Stomach smooth muscle (tissue), 2 donors: ENCODE results near the gene OXLD1.
A peak's percentile ranks its signal among the peaks of the same experiment; 100 is the strongest.
"Not testable (repeated sequence)": the region's sequence is repeated elsewhere in the genome, so short reads cannot be mapped to it uniquely, and the experiment has no call there.

ENCODE experiments used
- H3K27ac ChIP-seq: one replicate; pipeline ENCODE4 v1.7.0; 2013; ENCODE audit warnings: mild to moderate bottlenecking, low read length, inconsistent platforms
- H3K27me3 ChIP-seq, 2 donors: one replicate each; pipeline ENCODE4 v1.7.0; 2013; ENCODE audit warnings: low read length in 2 of 2; ENCODE audit not compliant: insufficient read depth in 2 of 2, control insufficient read depth in 1 of 2
- H3K36me3 ChIP-seq, 2 donors: one replicate each; pipeline ENCODE4 v1.7.0; 2013; ENCODE audit warnings: low read length in 2 of 2; ENCODE audit not compliant: control insufficient read depth in 2 of 2, insufficient read depth in 2 of 2
- H3K4me1 ChIP-seq: one replicate; pipeline ENCODE4 v1.7.0; 2013; ENCODE audit warnings: low read length; ENCODE audit not compliant: control insufficient read depth, insufficient read depth
- H3K4me3 ChIP-seq, 2 donors: one replicate each; pipeline ENCODE4 v1.7.0; 2013; ENCODE audit warnings: low read length in 2 of 2
- H3K9ac ChIP-seq, 2 donors: one replicate each; pipeline ENCODE4 v1.7.0; 2013; ENCODE audit warnings: low read length in 2 of 2, mild to moderate bottlenecking in 1 of 2
- H3K9me3 ChIP-seq, 2 donors: one replicate each; pipeline ENCODE4 v1.7.0; 2013; ENCODE audit warnings: low read length in 2 of 2; ENCODE audit not compliant: control insufficient read depth in 2 of 2
- donor health status: healthy.
- donor health status: Pancreatic carcinoma.

The OXLD1 gene

DNA sequence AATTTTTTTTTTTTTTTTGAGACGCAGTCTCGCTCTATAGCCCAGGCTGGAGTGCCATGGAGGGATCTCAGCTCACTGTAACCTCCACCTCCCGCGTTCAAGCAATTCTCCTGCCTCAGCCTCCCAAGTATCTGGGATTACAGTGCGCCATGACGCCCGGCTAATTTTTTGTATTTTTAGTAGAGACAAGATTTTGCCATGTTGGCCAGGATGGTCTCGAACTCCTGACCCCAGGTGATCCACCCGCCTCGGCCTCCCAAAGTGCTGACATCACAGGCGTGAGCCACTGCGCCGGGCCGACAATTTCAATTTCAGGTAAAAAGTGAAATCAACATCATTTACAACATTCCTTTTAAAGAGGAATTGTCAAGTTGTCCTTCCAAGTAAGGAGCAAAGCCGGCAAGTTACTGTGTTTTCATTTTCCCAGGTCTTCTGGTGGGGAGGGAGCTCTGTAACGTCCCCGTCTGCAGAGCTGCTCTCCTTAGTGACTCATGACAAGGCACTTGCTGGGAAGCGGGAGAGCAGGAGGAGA is 30.4 kb downstream of the OXLD1 start:
- Histone ChIP-seq H3K4me1 (peaks cover 18% of the 10 kb centered on the region), H3K9ac (peak overlapping the region; percentile 97 to 99), H3K9me3 (no peaks in the 10 kb centered on the region), H3K27ac (peak overlapping the region; percentile 74), H3K36me3 (peaks cover 0 to 2% of the 10 kb centered on the region in 2 donors), H3K27me3 (no peaks in the 10 kb centered on the region), H3K4me3 (peak overlapping the region; percentile 94 to 99)

DNA sequence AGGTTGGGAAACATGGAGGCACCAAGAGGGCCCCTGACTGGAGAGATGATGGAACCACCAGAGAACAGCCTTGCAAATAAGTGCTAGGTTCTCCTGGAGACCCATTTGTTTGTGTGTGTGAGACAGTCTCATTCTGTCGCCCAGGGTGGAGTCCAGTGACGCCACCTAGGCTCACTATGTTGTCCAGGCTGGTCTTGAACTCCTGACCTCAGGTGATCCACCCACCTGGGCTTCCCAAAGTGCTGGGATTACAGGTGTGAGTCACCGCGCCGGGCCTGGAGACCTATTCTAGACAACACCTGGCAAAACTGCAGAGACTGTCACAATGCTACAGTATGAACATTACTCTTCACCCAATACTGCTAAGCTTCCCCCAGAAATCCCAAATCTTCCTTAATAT is 31.0 kb downstream of the OXLD1 start:
- H3K27me3 ChIP-seq, result no peaks in the 10 kb centered on the region

DNA sequence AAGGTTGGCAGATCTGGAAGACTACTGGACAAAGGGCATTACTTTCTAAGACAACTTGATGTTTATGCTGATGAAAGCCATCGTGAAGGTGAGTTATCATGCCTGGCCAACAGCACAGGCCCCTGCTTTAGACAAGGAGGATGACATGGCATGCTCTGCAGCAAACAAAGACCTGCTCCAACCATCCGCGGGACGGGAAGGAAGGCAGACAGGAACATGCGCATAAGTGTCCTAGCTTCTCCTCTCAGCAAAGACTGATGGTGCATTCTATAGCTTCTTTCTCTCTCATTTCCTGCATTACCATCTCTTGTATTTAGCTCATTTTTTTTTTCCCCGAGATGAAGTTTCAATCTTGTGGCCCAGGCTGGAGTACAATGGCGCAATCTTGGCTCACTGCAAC is 34.9 kb downstream of the OXLD1 start:
- Histone ChIP-seq H3K36me3 (peaks cover 4 to 9% of the 10 kb centered on the region in 2 donors), H3K4me1 (peaks cover 16% of the 10 kb centered on the region)

More for the DNA sequence above, 31.0 kb downstream of the OXLD1 start:
- Histone ChIP-seq H3K4me3 (peak overlapping the region; percentile 94 to 99), H3K9ac (peak overlapping the region in 1 of 2 donors; percentile 99), H3K27ac (no peak overlapping the region), H3K4me1 (peaks cover 18% of the 10 kb centered on the region), H3K9me3 (no peaks in the 10 kb centered on the region), H3K36me3 (peaks cover 0 to 2% of the 10 kb centered on the region in 2 donors)

DNA sequence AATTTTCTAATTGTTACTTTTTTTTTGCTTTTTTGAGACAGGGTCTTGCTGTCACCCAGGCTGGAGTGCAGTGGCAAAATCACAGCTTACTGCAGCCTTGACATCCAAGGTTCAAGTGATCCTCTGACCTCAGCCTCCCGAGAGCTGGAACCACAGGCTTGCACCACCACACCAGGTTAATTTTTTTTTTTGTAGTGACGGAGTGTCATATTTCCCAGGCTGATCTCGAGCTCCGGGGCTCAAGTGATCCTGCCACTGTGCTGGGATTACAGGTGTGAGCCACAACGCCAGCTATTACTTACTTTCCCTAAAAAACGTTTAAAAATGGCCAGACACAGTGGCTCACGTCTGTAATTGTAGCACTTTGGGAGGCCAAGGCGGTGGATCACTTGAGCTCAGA is 36.1 kb downstream of the OXLD1 start:
- Histone ChIP-seq H3K9me3 (no peaks in the 10 kb centered on the region), H3K4me1 (peaks cover 4% of the 10 kb centered on the region), H3K4me3 (no peak overlapping the region), H3K27ac (no peak overlapping the region), H3K27me3 (no peaks in the 10 kb centered on the region), H3K9ac (no peak overlapping the region), H3K36me3 (peaks cover 9 to 14% of the 10 kb centered on the region in 2 donors)

More for the DNA sequence above, 34.9 kb downstream of the OXLD1 start:
- Histone ChIP-seq H3K9ac (no peak overlapping the region), H3K27me3 (no peaks in the 10 kb centered on the region), H3K9me3 (no peaks in the 10 kb centered on the region), H3K27ac (no peak overlapping the region), H3K4me3 (no peak overlapping the region)

DNA sequence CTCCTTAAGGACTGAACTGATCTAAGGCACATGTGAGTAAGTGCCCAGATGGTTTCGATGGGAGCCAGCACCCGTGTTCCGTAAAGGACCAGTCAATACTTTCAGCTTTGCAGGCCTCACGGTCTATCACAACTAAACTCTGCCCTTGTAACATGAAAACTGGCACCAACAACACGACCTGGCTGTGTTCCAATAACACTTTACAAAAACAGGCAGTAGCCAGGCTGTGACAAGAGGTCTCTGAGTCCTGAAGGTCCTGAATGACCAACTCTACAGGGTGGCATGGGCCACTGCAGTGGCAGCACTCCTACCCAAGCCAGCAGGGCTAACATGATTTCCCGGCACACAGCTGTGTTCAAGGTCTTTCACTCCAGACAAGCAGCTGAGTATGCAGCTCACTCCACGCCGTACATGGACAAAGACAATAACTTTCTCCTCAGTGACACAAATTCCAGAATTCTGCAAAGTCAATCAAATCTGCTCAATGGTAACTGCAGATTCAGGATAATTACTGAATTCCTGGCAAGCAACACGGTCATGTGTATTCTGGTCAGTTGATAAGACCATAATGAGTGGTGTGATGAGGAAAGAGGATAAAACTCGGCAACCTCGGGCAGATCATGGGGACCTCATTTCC is 44.8 kb downstream of the OXLD1 start:
- Histone ChIP-seq H3K27ac (no peak overlapping the region), H3K36me3 (peaks cover 32 to 41% of the 10 kb centered on the region in 2 donors), H3K4me1 (no peaks in the 10 kb centered on the region), H3K4me3 (no peak overlapping the region), H3K9ac (no peak overlapping the region), H3K9me3 (no peaks in the 10 kb centered on the region), H3K27me3 (no peaks in the 10 kb centered on the region)

DNA sequence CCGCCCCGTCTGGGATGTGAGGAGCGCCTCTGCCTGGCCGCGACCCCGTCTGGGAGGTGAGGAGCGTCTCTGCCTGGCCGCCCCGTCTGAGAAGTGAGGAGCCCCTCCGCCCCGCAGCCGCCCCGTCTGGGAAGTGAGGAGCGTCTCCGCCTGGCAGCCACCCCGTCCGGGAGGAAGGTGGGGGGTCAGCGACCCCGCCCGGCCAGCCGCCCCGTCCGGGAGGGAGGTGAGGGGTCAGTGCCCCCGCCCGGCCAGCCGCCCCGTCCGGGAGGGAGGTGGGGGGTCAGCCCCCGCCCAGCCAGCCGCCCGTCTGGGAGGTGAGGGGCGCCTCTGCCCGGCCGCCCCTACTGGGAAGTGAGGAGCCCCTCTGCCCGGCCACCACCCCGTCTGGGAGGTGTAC is 48.1 kb downstream of the OXLD1 start:
- H3K4me1 ChIP-seq, result not testable (repeated sequence)

DNA sequence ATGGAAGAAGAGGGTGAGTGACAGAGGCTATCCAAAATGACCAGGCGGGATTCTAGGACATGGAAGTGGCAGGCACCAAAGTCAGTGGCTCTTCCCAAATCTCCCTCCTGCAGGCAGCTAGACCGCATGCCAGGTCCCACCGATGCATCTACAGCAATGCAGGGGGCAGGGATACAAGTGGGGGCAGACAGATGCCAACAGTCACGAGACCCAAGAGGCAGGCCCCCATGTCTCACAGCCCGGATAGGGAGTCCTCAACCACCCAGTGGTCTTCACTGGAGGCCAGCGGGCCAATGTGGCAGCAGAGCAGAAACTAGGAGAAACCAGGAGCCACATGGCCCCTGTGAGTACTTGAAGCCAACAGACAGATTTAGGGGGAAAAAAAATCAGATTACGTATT is 49.5 kb downstream of the OXLD1 start:
- no peaks in the 10 kb centered on the region for H3K27me3 ChIP-seq
- H3K27ac ChIP-seq, result no peak overlapping the region
- peaks cover 31 to 33% of the 10 kb centered on the region in 2 donors for H3K36me3 ChIP-seq
- no peak overlapping the region for H3K4me3 ChIP-seq
- H3K4me1 ChIP-seq, result peaks cover 9% of the 10 kb centered on the region
- H3K9me3 ChIP-seq, result no peaks in the 10 kb centered on the region
- no peak overlapping the region for H3K9ac ChIP-seq

More for the DNA sequence above, 48.1 kb downstream of the OXLD1 start:
- not testable (repeated sequence) for H3K27ac ChIP-seq, H3K4me3 ChIP-seq, H3K9ac ChIP-seq, H3K9me3 ChIP-seq, H3K27me3 ChIP-seq
- peaks cover 25 to 26% of the 10 kb centered on the region in 2 donors for H3K36me3 ChIP-seq

DNA sequence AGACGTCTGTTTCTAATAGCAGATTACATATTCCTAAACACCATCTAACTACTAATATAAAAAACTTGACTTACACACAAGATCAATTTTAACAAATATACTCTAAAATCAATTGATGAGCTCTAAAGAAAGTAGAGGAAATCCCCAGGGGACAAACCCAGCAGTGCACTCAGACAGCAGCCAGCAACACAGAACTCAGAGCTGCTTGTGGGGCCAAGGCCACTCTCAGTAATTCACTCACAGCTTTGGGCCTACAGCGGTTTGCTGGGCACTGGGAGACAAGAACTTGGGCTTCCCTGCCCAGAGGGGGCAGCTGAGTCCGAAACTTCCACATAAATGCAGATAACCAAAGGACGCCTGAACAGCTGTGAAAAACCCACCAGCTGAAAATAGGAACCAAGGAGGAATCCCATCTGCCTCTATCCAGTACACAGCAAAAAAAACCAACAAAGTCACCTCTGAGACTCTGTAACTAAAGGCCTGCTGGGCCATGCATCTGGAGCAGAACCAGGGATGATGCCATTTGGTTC is 50.9 kb downstream of the OXLD1 start:
- Histone ChIP-seq H3K27ac (no peak overlapping the region), H3K4me3 (no peak overlapping the region), H3K36me3 (peaks cover 17 to 19% of the 10 kb centered on the region in 2 donors), H3K4me1 (peaks cover 9% of the 10 kb centered on the region), H3K9ac (no peak overlapping the region), H3K9me3 (no peaks in the 10 kb centered on the region), H3K27me3 (no peaks in the 10 kb centered on the region)
